Measurements from ENCODE around the gene DGAT2L6.
A peak's percentile ranks its signal among the peaks of the same experiment; 100 is the strongest.

DGAT2L6 gene

GRCh38 chrX:70176938-70177533, at the start of gene DGAT2L6:
TSS of gene DGAT2L6 (plus strand) at chrX:70177483. CDS start at chrX:70177583, 100 bp downstream.
- no peak for DNase-seq

- DNase-seq = no peak
Observed at GRCh38 chrX:70128071-70128470, 49.2 kb upstream of the DGAT2L6 start.

- no peak for DNase-seq
Observed at GRCh38 chrX:70129816-70130215, 47.5 kb upstream of the DGAT2L6 start.

- no peak for DNase-seq
Observed at GRCh38 chrX:70132224-70132623, 45.1 kb upstream of the DGAT2L6 start.

GRCh38 chrX:70132877-70133302, 44.4 kb upstream of the DGAT2L6 start:
- no peak for DNase-seq

GRCh38 chrX:70133303-70134115, 43.8 kb upstream of the DGAT2L6 start, which contains the start of gene IGBP1:
TSS of gene IGBP1 (plus strand) at chrX:70133447. CDS start at chrX:70133948, 501 bp downstream.
- DNase-seq = peak; percentile 61

GRCh38 chrX:70134116-70134477, 43.2 kb upstream of the DGAT2L6 start:
- no peak for DNase-seq

GRCh38 chrX:70138622-70139021, 38.7 kb upstream of the DGAT2L6 start:
- no peak for DNase-seq

- no peak for DNase-seq
Observed at GRCh38 chrX:70139736-70140135, 37.5 kb upstream of the DGAT2L6 start.

GRCh38 chrX:70141373-70141772, 35.9 kb upstream of the DGAT2L6 start:
- DNase-seq = no peak

GRCh38 chrX:70166601-70167590, 10.4 kb upstream of the DGAT2L6 start:
- no peak for DNase-seq

GRCh38 chrX:70168238-70169188, 8.8 kb upstream of the DGAT2L6 start:
- no peak for DNase-seq

GRCh38 chrX:70169281-70169680, 8.0 kb upstream of the DGAT2L6 start:
- no peak for DNase-seq

GRCh38 chrX:70171624-70172023, 5.7 kb upstream of the DGAT2L6 start:
- DNase-seq = no peak

GRCh38 chrX:70172221-70172620, 5.1 kb upstream of the DGAT2L6 start:
- DNase-seq = no peak

GRCh38 chrX:70172964-70173363, 4.3 kb upstream of the DGAT2L6 start:
- no peak for DNase-seq

GRCh38 chrX:70174754-70175153, 2.5 kb upstream of the DGAT2L6 start:
- DNase-seq = no peak

- no peak for DNase-seq
Observed at GRCh38 chrX:70175338-70175737, 1.9 kb upstream of the DGAT2L6 start.

- no peak for DNase-seq
Observed at GRCh38 chrX:70183091-70183490, 5.8 kb downstream of the DGAT2L6 start.

GRCh38 chrX:70190225-70190624, 12.9 kb downstream of the DGAT2L6 start:
- DNase-seq = no peak

- DNase-seq = no peak
Observed at GRCh38 chrX:70196961-70197720, 19.9 kb downstream of the DGAT2L6 start.

Measured in NCI-H2081 treated with DMSO at 0.1 percent for 48 hours (cell line).